GM21786 (cell line): ENCODE measurements around the gene BAIAP2.

ENCODE experiments used
- ATAC-seq: cut with Tn5 transposase; IDR thresholded peaks from one replicate; pipeline ENCODE4 v1.9.1; 2021; ENCODE audit not compliant: unreplicated experiment

BAIAP2 gene

DNA sequence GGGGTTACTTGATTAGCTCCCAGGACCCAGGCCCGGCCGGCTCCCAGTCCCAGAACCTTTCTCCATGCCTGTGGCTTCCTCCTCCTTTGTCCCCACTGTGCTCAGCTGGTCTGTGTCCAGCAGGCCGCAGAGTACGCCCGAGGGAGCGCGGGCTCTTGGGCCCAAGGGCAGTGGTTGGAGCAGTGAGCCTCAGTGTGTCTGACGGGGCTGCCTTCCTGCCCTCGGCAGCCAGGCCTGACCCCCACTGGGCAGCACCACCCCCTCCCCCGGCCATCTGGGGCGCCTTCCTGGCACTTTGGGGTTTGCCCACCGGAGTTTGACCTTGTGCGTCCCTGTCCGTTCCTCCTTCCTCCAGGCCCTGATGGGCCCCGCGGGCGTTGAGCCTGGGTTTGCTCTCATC, 67.9 kb downstream of the BAIAP2 start:
- no peak for ATAC-seq

DNA sequence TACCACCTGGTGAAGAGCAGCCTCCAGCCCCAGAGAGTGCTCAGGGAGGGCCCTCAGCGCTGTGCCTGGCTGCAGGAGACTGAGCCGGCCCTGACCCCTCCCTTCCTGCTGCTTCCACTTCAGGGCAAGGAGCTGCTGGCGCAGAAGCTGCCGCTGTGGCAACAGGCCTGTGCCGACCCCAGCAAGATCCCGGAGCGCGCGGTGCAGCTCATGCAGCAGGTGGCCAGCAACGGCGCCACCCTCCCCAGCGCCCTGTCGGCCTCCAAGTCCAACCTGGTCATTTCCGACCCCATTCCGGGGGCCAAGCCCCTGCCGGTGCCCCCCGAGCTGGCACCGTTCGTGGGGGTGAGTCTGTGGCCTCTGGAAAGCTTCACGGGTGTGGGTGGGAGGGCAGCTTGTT, 68.4 kb downstream of the BAIAP2 start:
- ATAC-seq, result no peak

DNA sequence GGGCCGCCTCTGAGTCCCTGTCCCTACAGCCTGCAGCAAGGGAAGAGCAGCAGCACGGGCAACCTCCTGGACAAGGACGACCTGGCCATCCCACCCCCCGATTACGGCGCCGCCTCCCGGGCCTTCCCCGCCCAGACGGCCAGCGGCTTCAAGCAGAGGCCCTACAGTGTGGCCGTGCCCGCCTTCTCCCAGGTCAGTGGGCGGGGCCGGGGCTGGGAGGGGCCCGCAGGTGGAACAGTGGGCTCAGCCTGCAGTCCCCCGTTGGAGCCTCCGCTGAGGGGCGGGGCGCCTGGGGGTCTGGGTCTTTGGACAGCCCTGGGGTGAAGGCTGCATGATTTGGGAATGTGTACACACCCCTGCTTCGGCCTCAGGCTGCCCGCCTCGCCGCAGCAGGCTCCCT, 71.8 kb downstream of the BAIAP2 start:
- ATAC-seq, result no peak

DNA sequence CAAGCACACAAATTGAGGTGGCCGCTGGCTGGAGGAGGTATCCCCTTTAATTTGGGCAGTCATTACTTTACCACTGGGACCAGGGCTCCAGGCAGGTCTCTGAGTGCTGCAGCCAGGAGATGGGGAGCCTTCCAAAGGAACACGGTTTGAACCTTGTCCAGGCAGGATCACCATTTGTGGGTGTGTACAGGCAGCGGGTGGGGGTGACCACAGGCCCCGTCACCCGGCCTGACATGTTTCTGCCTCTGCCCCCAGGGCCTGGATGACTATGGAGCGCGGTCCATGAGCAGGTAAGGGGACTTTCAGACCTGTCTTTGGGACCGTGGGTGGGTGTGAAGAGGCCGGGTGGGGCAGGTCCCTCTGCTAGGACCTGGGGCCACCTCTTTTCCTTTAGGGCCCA, 73.3 kb downstream of the BAIAP2 start:
- no peak for ATAC-seq

DNA sequence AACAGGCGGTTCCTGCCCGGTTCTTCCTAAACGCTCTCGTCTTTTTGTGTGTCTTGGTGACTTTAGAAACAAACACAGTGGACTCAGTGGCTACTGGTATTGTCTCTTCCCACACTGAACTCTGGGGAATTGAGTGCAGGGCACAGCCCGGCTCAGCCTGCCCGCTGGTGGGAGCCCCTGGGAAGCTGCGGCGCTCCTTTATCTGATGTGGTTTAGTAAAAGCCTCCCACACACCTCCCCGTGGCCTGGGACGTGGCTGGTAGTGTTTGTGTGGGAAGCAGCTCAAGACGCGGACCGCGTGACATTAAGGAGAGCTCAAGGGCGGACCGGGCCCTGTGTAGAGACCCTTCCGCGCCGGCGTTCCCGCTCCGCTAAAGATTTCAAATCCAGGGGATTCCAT, 75.0 kb downstream of the BAIAP2 start:
- no peak for ATAC-seq

DNA sequence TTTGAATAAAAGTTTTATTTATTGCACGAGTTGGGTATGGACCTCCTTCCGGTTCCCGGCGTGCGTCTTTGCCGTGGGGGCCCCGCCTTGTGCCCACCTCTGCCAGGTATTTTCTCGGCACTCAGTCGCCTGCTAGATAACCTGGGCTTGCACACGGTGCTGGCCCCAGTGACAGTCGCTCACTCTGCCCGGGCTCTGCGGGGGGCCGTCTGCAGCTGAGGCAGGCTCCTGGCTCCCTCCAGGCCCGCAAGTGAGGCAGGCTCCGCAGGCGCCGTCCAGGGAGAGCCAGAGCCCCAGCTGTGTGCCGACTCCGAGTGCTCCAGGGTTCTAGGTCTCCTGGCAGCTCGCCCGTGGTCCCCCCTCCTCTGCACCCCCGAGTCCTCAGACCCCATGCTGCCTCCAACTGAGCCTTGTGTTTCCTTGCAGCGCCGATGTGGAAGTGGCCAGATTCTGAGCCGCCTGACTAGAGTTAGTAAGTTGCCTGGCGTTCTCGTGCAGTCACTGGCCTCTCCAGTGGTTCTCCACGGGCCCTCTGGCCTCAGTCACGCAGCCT, 75.6 kb downstream of the BAIAP2 start:
- ATAC-seq, result no peak

DNA sequence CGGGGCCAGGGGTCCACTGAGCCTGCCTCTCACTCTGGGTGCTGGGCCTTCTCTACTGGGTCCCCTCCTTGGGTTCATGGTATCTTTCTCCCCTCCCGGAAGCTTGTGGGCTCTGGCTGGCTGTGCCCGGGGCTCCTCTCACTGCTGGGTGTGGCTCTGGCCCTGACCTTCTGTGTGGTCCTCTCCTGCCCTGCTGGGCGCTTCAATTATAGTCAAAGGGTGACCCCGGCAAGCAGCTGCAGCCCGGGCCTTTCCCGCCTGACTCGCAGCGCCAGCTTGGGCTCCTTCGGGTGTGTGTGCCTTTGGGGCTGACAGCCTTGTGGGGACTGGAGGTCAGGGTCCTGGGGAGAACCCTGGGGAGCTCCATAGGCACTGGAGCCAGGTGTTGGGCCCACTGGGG, 76.1 kb downstream of the BAIAP2 start:
- no peak for ATAC-seq

DNA sequence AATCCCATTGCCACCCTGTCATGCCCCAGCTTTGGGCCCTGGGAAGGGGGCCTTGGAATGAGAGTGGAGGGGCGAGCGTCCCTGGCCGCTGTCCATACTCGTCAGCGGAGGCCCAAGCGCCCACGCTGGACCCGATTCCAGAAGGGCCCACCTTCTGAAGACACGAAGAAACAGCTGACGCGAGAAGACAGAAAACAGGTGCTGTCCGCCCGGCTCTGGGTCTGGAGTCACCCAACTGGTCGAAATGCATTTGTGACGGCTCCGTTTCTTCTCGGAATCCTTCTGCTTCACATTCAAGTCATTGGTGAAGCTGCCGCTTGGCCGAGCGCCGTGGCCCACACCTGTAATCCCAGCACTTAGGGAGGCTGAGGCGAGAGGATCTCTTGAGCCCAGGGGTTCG, 77.5 kb downstream of the BAIAP2 start:
- no peak for ATAC-seq

DNA sequence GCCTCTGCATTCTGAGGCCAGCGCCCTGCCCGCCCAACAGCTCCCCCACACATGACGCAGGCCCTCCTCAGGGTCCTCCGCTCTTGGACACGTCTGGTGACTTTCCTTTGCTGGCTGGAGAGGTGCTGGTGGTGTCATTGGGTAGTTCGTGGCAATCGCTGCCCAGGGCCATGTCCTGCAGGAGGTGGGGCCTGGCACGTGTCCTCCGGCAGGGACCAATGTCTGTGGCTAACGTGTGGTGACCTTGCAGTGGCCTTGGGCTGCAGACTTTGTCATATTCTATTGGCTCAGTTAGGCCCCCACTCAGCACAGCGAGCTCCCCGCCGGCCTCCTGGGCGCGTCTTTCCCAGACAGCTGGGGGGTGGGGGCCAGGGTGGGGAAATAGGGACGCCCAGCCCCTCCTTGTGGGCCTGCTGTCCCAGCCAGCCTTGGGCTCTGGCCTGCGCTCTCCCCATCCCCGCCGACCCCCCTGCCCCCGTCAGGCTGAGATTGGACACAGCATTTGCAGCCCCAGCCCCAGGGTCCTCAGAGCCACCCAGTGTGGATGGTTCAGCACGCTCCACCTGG, 78.3 kb downstream of the BAIAP2 start:
- ATAC-seq, result no peak

DNA sequence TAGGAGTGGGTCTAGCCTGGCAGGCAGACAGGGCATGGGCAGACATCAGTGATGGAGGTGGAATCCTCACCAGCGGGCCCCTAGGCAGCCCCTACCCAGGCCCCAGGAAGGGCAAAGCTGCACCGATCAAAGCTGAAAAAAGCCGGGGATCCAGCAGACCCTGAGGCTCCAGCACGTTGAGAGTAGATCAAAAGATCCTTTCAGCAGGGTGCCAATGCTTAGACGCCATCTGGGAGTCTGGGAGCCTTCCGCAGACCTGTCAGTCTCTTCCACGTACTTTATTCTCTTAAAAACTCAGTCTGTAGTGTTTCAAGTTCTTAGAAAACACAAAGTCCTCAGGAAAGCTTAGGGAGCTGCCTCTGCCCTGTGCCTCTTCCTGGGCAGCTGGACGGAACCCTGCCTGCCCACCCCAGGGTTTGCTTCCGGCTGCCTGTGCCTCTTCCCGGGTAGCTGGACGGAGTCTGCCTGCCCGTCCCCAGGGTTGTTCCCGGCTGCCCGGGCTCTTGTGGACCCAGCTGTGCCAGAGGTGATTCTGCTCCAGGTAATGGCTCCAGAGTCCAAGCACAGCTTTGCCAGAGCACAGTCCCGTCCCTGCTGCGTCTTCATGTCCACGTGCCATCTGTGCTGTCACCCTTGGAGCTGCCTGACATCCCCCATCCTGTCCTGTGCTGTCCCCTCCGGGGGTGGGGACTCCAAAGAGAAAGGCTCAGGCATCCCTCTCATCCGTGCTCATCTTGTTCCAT, 79.6 kb downstream of the BAIAP2 start:
- ATAC-seq, result no peak

DNA sequence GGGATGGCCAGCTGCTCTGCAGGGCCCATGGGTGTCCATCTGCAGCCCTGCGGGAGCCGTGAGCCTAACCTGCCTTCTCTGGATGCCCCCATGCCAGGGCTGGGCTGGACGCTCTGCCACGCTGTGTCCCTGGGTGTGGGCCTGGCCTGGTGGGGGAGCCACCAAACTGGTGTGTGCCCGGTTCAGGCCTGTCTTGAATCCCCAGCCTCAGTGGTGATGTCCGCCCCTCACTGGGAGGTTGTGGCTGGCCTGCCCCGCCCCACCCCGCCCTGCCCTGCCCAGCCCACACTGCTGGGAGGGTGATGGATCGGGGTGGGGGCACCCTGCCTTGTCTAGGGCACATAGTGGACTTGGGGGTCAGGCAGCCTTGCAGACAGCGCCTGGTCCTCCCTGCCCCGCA, 80.3 kb downstream of the BAIAP2 start:
- no peak for ATAC-seq

DNA sequence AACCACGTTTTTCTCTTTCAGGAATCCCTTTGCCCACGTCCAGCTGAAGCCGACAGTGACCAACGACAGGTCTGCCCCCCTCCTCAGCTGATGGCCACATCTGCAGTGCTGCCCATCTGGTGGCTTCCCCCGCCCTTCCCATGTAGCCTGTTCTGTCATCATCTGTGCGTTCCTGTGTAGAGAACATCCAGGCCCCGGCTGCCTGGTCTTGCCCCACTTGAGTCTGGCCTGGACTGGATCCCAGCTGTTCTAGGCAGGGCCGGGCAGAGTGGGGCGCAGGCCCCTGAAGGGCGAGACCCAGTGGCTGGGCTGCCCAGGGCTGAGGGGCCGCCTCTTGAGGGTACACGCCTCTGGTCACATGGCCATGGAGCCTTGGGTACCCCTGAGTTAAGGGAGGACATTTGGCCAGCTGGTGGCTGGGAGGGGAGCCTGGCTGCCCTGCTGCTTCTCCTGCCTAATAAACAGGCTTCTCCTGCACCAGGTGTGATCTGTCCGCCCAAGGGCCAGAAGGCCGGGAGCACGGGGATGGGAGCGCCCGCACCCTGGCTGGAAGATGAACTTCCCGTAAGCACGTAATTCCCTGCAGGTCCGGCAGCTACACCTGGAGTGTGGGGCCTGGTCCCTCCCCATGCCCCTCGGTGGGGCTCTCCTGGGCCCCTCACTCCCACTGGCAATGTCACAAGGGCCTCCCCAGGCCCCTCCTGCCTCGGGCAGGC, 81.0 kb downstream of the BAIAP2 start:
- ATAC-seq, result no peak

DNA sequence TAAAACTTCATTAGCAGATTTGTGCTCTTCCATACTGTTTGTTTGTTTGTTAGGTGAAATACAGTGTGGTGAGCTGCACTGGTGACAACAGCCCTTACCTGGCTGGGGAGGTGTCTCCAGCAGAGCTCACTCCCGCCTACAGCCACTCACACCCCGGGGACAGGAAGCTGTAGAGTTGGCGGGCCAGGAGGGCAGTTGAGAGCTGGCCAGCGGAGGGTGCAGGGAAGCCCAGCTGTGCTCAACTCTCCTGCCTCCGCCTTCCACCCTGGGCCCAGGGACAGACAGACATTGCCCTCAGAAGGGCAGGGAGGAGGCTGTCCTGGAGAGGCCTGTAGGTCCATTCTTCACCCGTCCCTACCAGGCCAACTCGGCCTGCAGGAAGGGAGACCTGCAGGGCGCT, 81.8 kb downstream of the BAIAP2 start:
- ATAC-seq, result no peak

DNA sequence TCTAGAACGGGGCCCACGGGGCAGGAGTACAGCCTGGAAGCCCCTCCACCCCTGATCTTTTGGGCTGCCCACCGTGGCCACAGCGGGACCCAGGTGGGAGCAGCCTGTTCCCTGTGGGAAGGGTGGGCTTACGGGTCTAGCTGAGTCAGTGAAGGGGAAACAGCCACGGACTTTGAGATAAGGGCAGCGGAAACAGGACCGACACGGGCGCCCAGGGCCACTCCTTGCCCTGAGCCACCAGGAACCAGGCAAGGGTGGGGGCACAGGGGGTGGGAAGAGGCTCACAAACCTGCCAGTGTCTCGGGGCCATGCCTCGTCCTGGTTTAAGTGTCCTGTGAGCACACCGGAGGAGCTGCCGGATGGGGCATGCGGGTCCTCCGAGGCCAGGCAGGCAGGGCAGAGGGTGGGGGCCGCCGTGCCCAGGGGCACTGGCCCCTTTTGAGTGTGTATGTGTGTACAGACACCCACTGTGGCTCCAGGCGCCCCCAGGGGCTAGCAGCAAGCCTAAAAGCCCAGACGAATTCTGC, 82.8 kb downstream of the BAIAP2 start:
- ATAC-seq, result no peak

DNA sequence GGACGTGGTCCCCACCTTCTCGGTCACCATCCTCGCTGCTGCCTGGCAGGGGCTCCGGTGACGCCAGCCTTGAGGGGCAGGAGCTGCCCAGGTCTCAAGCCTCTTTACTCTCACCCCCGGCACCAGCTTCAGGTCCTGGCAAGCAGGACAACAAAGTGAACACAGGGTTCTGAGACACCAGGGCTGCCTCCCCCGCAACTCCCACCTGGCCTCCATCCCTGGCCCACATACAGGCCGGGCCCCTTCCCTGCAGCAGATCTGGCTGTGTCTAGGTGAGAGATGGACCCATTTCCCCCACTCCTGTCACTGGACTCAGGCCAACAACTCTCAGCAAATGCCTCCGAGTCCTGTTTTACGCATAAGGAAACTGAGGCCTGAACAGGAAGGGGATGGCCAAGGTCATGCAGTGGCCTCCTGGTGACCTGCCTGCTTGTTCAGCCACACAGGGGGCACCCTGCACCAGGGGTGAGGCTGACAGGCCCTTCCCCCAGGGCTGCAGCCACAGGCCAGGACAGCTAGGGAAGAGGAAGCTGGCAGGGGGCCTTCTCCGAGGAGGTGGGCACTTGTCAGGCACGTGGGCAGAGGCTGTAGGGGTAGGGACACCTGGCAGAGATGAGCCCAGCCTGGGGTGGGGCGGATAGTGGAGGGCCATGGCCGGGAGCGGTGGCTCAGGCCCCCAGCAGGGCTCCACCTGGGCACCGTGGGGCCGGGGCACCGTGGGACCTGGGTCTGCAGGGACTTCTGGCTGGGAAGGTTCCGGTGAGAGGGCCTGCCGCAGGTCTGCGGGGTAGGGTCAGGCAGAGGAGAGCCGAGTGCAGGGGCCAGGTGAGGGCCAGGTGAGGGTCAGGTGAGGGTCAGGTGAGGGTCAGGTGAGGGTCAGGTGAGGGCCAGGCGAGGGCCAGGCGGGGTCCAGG, 83.6 kb downstream of the BAIAP2 start:
- ATAC-seq, result no peak

DNA sequence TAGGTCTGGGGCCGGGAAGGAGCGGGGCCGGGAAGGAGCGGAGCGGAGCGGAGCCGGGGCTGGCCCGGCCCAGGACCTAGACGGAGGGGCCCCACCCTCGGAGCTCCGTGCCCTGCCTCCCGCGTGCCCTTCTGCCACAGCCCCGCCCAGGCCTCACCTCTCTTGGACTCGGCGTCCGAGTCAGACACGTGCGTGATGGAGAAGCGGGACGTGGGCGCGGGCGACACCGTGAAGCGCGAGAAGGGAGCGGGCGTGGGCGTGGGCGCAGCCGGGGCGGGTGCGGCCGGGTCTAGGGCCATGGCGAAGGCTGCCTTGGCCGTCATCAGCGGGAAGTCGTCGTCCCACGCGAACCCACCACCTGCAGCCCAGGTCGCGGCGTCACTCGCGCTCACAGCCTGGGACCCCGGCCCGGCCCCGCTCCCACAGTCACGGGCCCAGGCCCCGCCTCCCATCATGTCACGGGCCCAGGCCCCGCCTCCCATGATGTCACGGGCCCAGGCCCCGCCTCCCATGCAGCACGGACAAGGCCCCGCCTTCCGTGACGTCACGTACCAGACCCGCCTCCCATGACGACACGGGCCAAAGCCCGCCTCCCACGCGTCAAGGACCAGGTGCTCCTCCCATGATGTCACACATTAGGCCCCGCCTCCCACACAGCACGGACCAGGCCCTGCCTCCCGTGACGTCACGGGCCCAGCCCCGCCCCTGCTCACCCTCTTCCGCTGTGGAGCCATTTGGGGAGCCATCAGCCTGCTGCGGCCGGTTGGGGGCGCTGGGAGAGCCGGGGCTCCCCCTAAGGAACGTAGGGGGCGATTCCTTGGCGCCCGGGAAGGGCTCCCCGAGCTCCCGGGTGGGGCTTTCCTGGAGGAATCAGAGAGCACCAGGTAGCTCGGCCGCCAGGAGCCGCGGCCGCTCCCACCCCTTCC, 84.5 kb downstream of the BAIAP2 start:
- ATAC-seq, result no peak

DNA sequence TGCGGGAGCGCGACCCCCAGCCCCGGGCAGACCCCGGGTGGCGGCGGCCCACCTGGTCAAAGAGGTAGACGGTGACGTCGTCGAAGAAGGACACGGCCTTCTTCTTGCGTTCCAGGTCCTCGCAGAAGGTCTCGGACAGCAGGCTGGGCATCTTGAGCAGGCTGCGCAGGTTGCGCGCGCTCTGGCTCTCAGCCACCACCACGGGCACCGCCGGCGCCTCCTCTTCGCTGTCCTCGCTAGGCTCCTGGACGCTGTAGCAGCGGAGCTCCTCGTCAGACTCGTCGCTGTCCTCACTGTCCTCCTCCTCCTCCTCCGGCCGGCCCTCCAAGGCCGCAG, 85.2 kb downstream of the BAIAP2 start:
- ATAC-seq, result no peak

DNA sequence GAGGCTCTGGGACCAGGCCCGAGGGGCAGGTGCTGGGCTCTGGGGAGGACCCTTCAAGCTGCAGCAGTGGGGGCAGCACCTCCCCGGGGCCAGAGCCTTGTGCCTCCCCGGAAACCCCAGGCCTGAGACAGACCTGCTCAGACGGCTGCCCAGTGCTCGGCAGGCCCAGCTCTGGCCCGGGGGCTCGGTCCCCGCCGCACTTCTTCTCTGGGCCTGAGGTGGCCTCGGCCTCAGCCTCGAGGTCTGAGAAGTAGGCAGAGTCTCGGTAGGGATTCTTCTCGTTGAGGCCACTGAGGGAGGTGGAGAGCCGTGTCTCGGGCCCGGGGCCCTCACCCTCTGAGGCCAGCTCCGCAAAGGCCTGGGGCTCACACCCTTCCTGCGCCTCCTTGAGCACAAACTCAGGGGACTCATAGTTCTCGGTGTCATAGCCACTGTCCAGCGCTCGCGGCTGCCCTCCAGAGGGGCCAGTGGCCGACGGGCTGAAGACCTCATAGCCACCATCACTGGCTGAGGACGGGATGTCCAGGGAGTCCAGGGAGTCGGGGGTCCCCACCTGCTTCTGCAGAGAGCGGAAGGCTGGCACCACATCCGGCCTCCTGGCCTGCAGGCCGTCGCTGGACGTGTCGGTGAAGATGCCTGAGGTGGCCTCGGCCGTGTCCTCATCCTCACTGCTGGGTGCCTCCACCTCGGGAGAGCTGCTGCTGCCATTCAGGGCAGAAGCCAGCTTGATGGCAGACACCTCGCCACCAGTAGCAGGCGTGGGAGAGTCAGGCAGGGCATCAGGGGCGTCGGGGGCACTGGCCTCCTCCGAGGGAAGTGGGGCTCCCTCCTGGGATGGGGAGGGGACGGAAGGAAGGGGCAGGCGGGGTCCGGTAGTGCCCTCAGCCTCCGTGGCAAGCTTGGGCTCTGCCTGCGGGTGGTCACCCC, 86.0 kb downstream of the BAIAP2 start:
- ATAC-seq, result no peak
